ENCODE results near the gene TLR9. TPM values are rescaled to one million over a fixed set of nuclear protein-coding genes. Genes with fewer than 3 reads are reported as not detected.
A peak's percentile ranks its signal among the peaks of the same experiment; 100 is the strongest.

TLR9 gene
- total RNA-seq, 3 donors from 2014 or later, result 0.29 TPM; not detected in 2

DNA sequence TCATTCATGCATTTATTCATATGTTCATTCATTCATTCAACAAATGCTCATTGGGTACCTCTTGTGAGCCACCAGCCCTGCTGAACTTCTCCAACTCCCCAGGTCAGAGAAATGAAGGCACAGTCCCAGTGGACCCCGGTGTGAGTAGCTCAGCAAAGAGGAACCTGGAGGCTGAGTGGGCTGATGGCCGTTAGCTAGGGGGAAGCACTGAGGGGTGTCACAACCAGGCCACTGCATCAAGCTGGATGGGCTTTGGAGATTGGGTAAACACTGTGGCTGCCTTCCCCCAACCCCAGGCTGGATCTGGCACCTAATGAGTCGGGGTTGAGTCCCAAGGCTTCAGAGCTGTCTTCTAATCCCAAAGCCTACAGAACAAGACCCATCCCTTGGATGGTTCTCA, 39.6 kb downstream of the TLR9 start:
- Histone ChIP-seq H3K36me3 (no peaks in the 10 kb centered on the region), H3K27ac (no peak overlapping the region), H3K9me3 (no peaks in the 10 kb centered on the region), H3K4me1 (peaks cover 0 to 7% of the 10 kb centered on the region in 2 donors), H3K27me3 (no peaks in the 10 kb centered on the region), H3K4me3 (no peak overlapping the region)
- DNase-seq (ENCODE audit: low spot score in 2 of 2), result no peak
- intact Hi-C loops (cut with DNase I; ENCODE audit: low total_unique reads), result no loop called here
- TF ChIP-seq POLR2A (IDR thresholded peaks at IDR 0.05) (no peak), POLR2AphosphoS5 (IDR thresholded peaks at IDR 0.05) (no peak)
- TF ChIP-seq, protein P1, sequence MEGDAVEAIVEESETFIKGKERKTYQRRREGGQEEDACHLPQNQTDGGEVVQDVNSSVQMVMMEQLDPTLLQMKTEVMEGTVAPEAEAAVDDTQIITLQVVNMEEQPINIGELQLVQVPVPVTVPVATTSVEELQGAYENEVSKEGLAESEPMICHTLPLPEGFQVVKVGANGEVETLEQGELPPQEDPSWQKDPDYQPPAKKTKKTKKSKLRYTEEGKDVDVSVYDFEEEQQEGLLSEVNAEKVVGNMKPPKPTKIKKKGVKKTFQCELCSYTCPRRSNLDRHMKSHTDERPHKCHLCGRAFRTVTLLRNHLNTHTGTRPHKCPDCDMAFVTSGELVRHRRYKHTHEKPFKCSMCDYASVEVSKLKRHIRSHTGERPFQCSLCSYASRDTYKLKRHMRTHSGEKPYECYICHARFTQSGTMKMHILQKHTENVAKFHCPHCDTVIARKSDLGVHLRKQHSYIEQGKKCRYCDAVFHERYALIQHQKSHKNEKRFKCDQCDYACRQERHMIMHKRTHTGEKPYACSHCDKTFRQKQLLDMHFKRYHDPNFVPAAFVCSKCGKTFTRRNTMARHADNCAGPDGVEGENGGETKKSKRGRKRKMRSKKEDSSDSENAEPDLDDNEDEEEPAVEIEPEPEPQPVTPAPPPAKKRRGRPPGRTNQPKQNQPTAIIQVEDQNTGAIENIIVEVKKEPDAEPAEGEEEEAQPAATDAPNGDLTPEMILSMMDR (IDR thresholded peaks at IDR 0.05), result no peak

DNA sequence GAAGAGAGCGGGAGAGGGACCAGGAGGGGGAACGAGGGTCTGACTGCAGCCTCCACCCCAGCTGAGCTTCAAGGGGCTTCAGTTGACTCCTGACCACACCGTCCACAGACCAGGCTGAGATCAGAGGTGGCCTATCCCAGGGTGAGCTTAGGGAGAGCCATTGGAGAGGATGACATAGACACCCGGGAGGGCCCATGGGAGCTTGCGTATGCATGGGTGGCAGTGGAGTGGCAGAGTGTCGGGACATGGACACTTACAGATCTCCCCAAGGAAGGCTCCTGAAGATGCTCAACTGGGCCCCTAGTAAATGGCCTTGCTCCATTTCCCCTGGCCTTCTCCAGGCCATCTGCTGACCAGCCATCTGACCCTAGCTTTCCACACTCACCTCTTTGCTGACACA, 40.1 kb downstream of the TLR9 start:
- Histone ChIP-seq H3K4me3 (no peak overlapping the region), H3K4me1 (peaks cover 0 to 2% of the 10 kb centered on the region in 2 donors), H3K9me3 (no peaks in the 10 kb centered on the region), H3K27ac (no peak overlapping the region), H3K36me3 (no peaks in the 10 kb centered on the region), H3K27me3 (no peaks in the 10 kb centered on the region)
- DNase-seq (ENCODE audit: low spot score in 2 of 2), result no peak
- TF ChIP-seq POLR2AphosphoS5 (IDR thresholded peaks at IDR 0.05), result no peak
- TF ChIP-seq POLR2A (IDR thresholded peaks at IDR 0.05), result no peak
- TF ChIP-seq, protein P1 (IDR thresholded peaks at IDR 0.05), result no peak
- intact Hi-C loops (cut with DNase I; ENCODE audit: low total_unique reads), result no loop called here

DNA sequence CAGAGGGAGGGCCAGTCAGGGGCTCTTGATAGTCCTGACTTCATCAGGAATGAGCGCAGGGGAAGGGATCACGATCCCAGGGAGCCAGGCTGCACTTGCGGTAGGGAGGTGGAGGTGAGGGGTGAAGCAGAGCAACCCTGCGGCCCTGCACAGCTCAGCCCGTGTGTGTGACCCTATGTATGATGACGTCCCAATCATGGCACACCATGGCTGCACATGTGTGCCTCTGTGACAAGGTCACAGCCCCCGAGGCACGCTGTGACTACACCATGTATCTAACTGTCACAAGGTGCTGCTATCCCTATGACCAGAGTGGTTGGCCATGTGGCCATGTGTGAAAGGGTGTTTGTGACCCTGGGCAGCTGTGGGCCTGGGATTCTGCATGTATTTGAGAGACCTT, 40.8 kb downstream of the TLR9 start:
- no peaks in the 10 kb centered on the region for H3K27me3 ChIP-seq
- H3K27ac ChIP-seq, result peak overlapping the region in 1 of 2 donors; percentile 19
- TF ChIP-seq, protein P1 (IDR thresholded peaks at IDR 0.05), result no peak
- no peak for TF ChIP-seq POLR2A (IDR thresholded peaks at IDR 0.05)
- no peak for TF ChIP-seq POLR2AphosphoS5 (IDR thresholded peaks at IDR 0.05)
- H3K4me1 ChIP-seq, result no peaks in the 10 kb centered on the region
- no peak for DNase-seq (ENCODE audit: low spot score in 2 of 2)
- no peak overlapping the region for H3K4me3 ChIP-seq
- H3K9me3 ChIP-seq, result no peaks in the 10 kb centered on the region
- H3K36me3 ChIP-seq, result no peaks in the 10 kb centered on the region
- intact Hi-C loops (cut with DNase I; ENCODE audit: low total_unique reads), result no loop called here

DNA sequence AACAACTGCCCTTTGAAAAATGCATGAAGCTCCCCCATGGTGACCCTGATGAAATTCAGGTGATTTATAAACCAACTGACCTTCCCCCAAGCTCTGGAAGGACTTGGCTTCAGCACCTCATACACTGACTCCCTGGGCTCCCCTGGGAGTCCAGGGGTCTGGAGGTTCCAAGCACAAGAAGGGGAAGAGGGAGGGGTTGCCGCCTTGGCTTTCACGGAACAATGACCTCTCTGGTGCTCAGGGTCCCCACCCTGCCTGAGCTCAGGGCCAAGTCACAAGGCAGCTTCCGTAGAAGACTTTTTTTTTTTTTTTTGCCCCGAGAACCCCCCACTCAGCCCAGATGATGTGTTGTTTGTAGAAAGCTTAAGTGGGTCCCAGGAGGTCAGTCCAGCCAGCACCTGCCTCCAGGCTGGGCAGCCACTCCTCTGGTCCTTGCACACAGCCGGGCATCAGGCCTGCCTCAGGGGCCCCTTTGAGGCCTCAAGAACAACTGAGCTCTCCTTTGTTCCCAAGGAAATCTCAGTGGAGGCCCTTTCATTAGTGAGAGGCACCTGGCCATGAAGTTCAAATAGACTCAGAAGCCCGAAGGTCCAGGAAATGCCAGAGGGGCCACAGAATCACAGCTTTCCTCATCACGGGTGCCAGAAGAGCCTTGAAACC, 41.5 kb downstream of the TLR9 start:
- no peaks in the 10 kb centered on the region for H3K4me1 ChIP-seq
- H3K36me3 ChIP-seq, result no peaks in the 10 kb centered on the region
- no peak for TF ChIP-seq POLR2AphosphoS5 (IDR thresholded peaks at IDR 0.05)
- peak overlapping the region in 1 of 2 donors; percentile 19 for H3K27ac ChIP-seq
- H3K9me3 ChIP-seq, result no peaks in the 10 kb centered on the region
- intact Hi-C loops (cut with DNase I; ENCODE audit: low total_unique reads), result no loop called here
- DNase-seq (ENCODE audit: low spot score in 2 of 2), result no peak
- H3K27me3 ChIP-seq, result no peaks in the 10 kb centered on the region
- H3K4me3 ChIP-seq, result no peak overlapping the region

DNA sequence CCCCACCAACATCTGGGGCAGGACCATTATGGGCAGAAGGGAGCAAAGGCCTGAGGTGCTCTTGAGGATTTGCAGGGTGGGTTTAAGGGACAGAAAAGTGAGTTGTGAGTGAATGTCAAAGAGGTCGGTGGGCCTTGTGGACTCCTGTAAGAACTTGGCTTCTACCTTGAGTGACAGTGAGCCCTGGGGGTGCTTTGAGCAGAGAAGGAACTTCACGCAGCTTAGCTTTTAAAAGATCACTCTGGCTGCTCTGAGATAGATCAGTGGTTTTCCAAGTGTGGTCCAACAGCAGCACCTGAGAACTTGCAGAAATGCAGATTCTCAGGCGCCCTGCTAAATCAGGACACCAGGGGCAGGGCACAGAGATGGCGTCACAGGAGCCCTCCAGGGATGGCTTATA, 42.8 kb downstream of the TLR9 start:
- Histone ChIP-seq H3K27ac (no peak overlapping the region), H3K4me3 (no peak overlapping the region)
- no peak for TF ChIP-seq POLR2AphosphoS5 (IDR thresholded peaks at IDR 0.05)
- TF ChIP-seq POLR2A (IDR thresholded peaks at IDR 0.05), result no peak
- TF ChIP-seq, protein P1 (IDR thresholded peaks at IDR 0.05), result no peak

More for the DNA sequence above, 42.8 kb downstream of the TLR9 start:
- H3K36me3 ChIP-seq, result no peaks in the 10 kb centered on the region
- H3K27me3 ChIP-seq, result no peaks in the 10 kb centered on the region
- no peak for DNase-seq (ENCODE audit: low spot score in 2 of 2)
- H3K9me3 ChIP-seq, result no peaks in the 10 kb centered on the region
- peaks cover 0 to under 1% of the 10 kb centered on the region in 2 donors for H3K4me1 ChIP-seq
- intact Hi-C loops (cut with DNase I; ENCODE audit: low total_unique reads), result no loop called here
